H9 (cell line): ENCODE measurements around the gene FHIT. TPM values are rescaled to one million over a fixed set of nuclear protein-coding genes. Genes with fewer than 3 reads are reported as not detected.

ENCODE experiments used
- DNase-seq: peaks from one replicate; pipeline ENCODE4 v3.0.0-alpha.2; 2017
- H2AFZ ChIP-seq: one replicate; pipeline ENCODE4 v1.6.1; 2013; ENCODE audit warnings: mild to moderate bottlenecking, low read length, control low read depth, moderate library complexity
- H2AK5ac ChIP-seq: 2 replicates; pipeline ENCODE4 v1.6.1; 2013; ENCODE audit warnings: low read length, control low read depth, mixed read lengths; ENCODE audit not compliant: insufficient read length
- H2BK120ac ChIP-seq: one replicate; pipeline ENCODE4 v1.6.1; 2013; ENCODE audit warnings: low read depth, mild to moderate bottlenecking, low read length, control low read depth, inconsistent platforms; ENCODE audit not compliant: poor library complexity, severe bottlenecking
- H2BK12ac ChIP-seq: 2 replicates; pipeline ENCODE4 v1.6.1; 2013; ENCODE audit warnings: low read length, control low read depth, mixed read lengths, low read depth; ENCODE audit not compliant: insufficient read length
- H2BK15ac ChIP-seq: 2 replicates; pipeline ENCODE4 v1.6.1; 2013; ENCODE audit warnings: low read depth, low read length, control low read depth
- H2BK20ac ChIP-seq: one replicate; pipeline ENCODE4 v1.6.1; 2013; ENCODE audit warnings: low read depth, mild to moderate bottlenecking, low read length, control low read depth, inconsistent platforms; ENCODE audit not compliant: poor library complexity, severe bottlenecking
- H2BK5ac ChIP-seq: 2 replicates; pipeline ENCODE4 v1.6.1; 2013; ENCODE audit warnings: low read length, control low read depth, mixed read lengths; ENCODE audit not compliant: insufficient read length
- H3K14ac ChIP-seq: 2 replicates; pipeline ENCODE4 v1.6.1; 2013; ENCODE audit warnings: low read length, control low read depth; ENCODE audit not compliant: insufficient read depth
- H3K18ac ChIP-seq: 2 replicates; pipeline ENCODE4 v1.6.1; 2013; ENCODE audit warnings: low read depth, mild to moderate bottlenecking, mixed read lengths, low read length, control low read depth; ENCODE audit not compliant: insufficient read length
- H3K23ac ChIP-seq: 2 replicates; pipeline ENCODE4 v1.6.1; 2013; ENCODE audit warnings: low read length, control low read depth, mixed read lengths, low read depth; ENCODE audit not compliant: insufficient read length
- H3K23me2 ChIP-seq: 2 replicates; pipeline ENCODE4 v1.6.1; 2013; ENCODE audit warnings: low read depth, mild to moderate bottlenecking, mixed read lengths, low read length, control low read depth; ENCODE audit not compliant: insufficient read length, poor library complexity, severe bottlenecking
- H3K27ac ChIP-seq: 2 replicates; pipeline ENCODE4 v1.5.1; 2013; ENCODE audit warnings: low read length, control low read depth, mixed read lengths, low read depth; ENCODE audit not compliant: insufficient read length
- H3K27me3 ChIP-seq: 2 replicates; pipeline ENCODE4 v1.6.1; 2013; ENCODE audit warnings: low read length, control low read depth, inconsistent platforms; ENCODE audit not compliant: insufficient read depth
- H3K4ac ChIP-seq: 2 replicates; pipeline ENCODE4 v1.6.1; 2013; ENCODE audit warnings: low read depth, mild to moderate bottlenecking, control low read depth, inconsistent platforms, low read length, moderate library complexity
- H3K4me1 ChIP-seq: 2 replicates; pipeline ENCODE4 v1.6.1; 2013; ENCODE audit warnings: low read length, control low read depth, inconsistent platforms; ENCODE audit not compliant: insufficient read depth
- H3K4me2 ChIP-seq: 2 replicates; pipeline ENCODE4 v1.6.1; 2013; ENCODE audit warnings: low read length, control low read depth, mixed read lengths; ENCODE audit not compliant: insufficient read length, insufficient read depth
- H3K56ac ChIP-seq: 2 replicates; pipeline ENCODE4 v1.6.1; 2013; ENCODE audit warnings: low read depth, mild to moderate bottlenecking, mixed read lengths, low read length, control low read depth; ENCODE audit not compliant: insufficient read length
- H3K79me1 ChIP-seq: 2 replicates; pipeline ENCODE4 v1.6.1; 2013; ENCODE audit warnings: low read depth, mild to moderate bottlenecking, moderate library complexity, low read length, control low read depth, inconsistent platforms; ENCODE audit not compliant: insufficient read depth, poor library complexity, severe bottlenecking
- H3K79me2 ChIP-seq: 2 replicates; pipeline ENCODE4 v1.6.1; 2013; ENCODE audit warnings: low read length, control low read depth, inconsistent platforms; ENCODE audit not compliant: insufficient read depth
- H3K9ac ChIP-seq: 2 replicates; pipeline ENCODE4 v1.6.1; 2013; ENCODE audit warnings: low read length, control low read depth, mixed read lengths; ENCODE audit not compliant: insufficient read length; ENCODE audit errors: extremely low read depth
- H3K9me3 ChIP-seq: one replicate; pipeline ENCODE4 v1.6.1; 2013; ENCODE audit warnings: low read depth, low read length, inconsistent platforms; ENCODE audit not compliant: control insufficient read depth
- H3T11ph ChIP-seq: one replicate; pipeline ENCODE4 v1.6.1; 2013; ENCODE audit warnings: mild to moderate bottlenecking, low read length, control low read depth, inconsistent platforms
- H4K20me1 ChIP-seq: one replicate; pipeline ENCODE4 v1.6.1; 2013; ENCODE audit not compliant: control insufficient read depth, insufficient read length, insufficient read depth
- H4K5ac ChIP-seq: 2 replicates; pipeline ENCODE4 v1.6.1; 2013; ENCODE audit warnings: low read depth, mild to moderate bottlenecking, mixed read lengths, low read length, control low read depth; ENCODE audit not compliant: insufficient read length
- H4K8ac ChIP-seq: replicated peaks from 2 replicates; pipeline ENCODE4 v1.6.1; 2013; ENCODE audit warnings: low read length, control low read depth, mixed read lengths, low read depth; ENCODE audit not compliant: insufficient read length
- H4K91ac ChIP-seq: 2 replicates; pipeline ENCODE4 v1.6.1; 2013; ENCODE audit warnings: low read depth, mild to moderate bottlenecking, moderate library complexity, mixed read lengths, low read length, control low read depth; ENCODE audit not compliant: insufficient read length
- H3K27ac Mint-ChIP-seq, 3 experiments: 2 replicates in 2 of 3; 3 replicates in 1 of 3; pipeline ENCODE4 v1.8.0; 2020 to 2021; ENCODE audit warnings: mixed read lengths in 3 of 3, mild to moderate bottlenecking in 1 of 3, moderate library complexity in 1 of 3
- H3K27me3 Mint-ChIP-seq: 2 replicates; pipeline ENCODE4 v1.8.0; 2021; ENCODE audit warnings: low read depth, mild to moderate bottlenecking, moderate library complexity, mixed read lengths
- H3K36me3 Mint-ChIP-seq, 3 experiments: 2 replicates in 2 of 3; 3 replicates in 1 of 3; pipeline ENCODE4 v1.8.0; 2020 to 2021; ENCODE audit warnings: low read depth in 3 of 3, mixed read lengths in 3 of 3; ENCODE audit not compliant: insufficient read depth in 1 of 3
- H3K4me1 Mint-ChIP-seq, 2 experiments: 2 replicates each; pipeline ENCODE4 v1.8.0; 2020; ENCODE audit warnings: mixed read lengths in 2 of 2
- H3K4me3 Mint-ChIP-seq, 2 experiments: 2 replicates in 1 of 2; 3 replicates in 1 of 2; pipeline ENCODE4 v1.8.0; 2020 to 2021; ENCODE audit warnings: mild to moderate bottlenecking in 2 of 2, mixed read lengths in 2 of 2, moderate library complexity in 1 of 2
- H3K9me3 Mint-ChIP-seq, 2 experiments: 2 replicates in 1 of 2; 3 replicates in 1 of 2; pipeline ENCODE4 v1.8.0; 2020; ENCODE audit warnings: mild to moderate bottlenecking in 2 of 2, mixed read lengths in 2 of 2, moderate library complexity in 1 of 2
- CTCF ChIP-seq: fragments of 200-600 bp; sonication (generic); conservative IDR thresholded peaks from 3 replicates; pipeline ENCODE4 v1.8.0; 2021; ENCODE audit warnings: antibody characterized with exemption, mild to moderate bottlenecking
- WGBS: extraction: QIAGEN DNeasy Blood & Tissue Kit; methylation state at CpG from one replicate; pipeline ENCODE4 v1.1.7; 2013; ENCODE audit warnings: missing lambda C conversion rate, low lambda C conversion rate, mixed read lengths; ENCODE audit not compliant: insufficient read length; ENCODE audit errors: extremely low coverage; 5-methylcytosine and 5-hydroxymethylcytosine counted together
- total RNA-seq: library from RNA; stranded (reverse); gene quantifications from 2 replicates; pipeline ENCODE4 v1.2.1, GENCODE V29; 2021

Gene FHIT
- total RNA-seq, 1 experiment from 2014 or later = 3.0 TPM

GRCh38 chr3:60578936-60579335, 672.3 kb downstream of the FHIT start:
- peaks cover 40 to 44% of the 10 kb centered on the region in 2 experiments for H3K4me1 Mint-ChIP-seq
- Histone ChIP-seq H3K56ac (no peak overlapping the region), H3K9ac (no peak overlapping the region), H2BK15ac (no peak overlapping the region), H4K20me1 (no peaks in the 10 kb centered on the region), H2BK120ac (no peak overlapping the region), H3K23ac (no peak overlapping the region), H3T11ph (no peak overlapping the region), H2AFZ (no peak overlapping the region), H3K79me2 (no peaks in the 10 kb centered on the region), H2AK5ac (no peak overlapping the region), H3K27me3 (no peaks in the 10 kb centered on the region), H3K4ac (no peak overlapping the region), H4K8ac (no peak overlapping the region), H3K18ac (no peak overlapping the region), H3K23me2 (no peaks in the 10 kb centered on the region), H4K5ac (no peak overlapping the region), H3K9me3 (no peaks in the 10 kb centered on the region), H2BK5ac (no peak overlapping the region), H3K79me1 (no peaks in the 10 kb centered on the region), H3K27ac (no peak overlapping the region), H3K4me2 (no peak overlapping the region), H3K4me1 (peaks cover 7% of the 10 kb centered on the region; the same call in 1 of the 2 replicates), H2BK20ac (no peak overlapping the region), H2BK12ac (no peak overlapping the region), H4K91ac (no peak overlapping the region), H3K14ac (no peak overlapping the region)
- H3K27me3 Mint-ChIP-seq = peaks cover 3% of the 10 kb centered on the region; the same call in 1 of the 2 replicates
- no CpG with 5 or more reads among the region's 1 CpG for WGBS
- no peak for DNase-seq
- H3K9me3 Mint-ChIP-seq = no peaks in the 10 kb centered on the region
- no peak overlapping the region for H3K4me3 Mint-ChIP-seq
- H3K36me3 Mint-ChIP-seq = no peaks in the 10 kb centered on the region
- TF ChIP-seq CTCF = no peak
- H3K27ac Mint-ChIP-seq = no peak overlapping the region
